Activated T-cell treated with anti-CD3 and anti-CD28 coated beads for 1 hour (primary cell): ENCODE results near the gene PDZD7.

ENCODE experiments used
- DNase-seq: peaks from one replicate; pipeline ENCODE4 v3.0.0-alpha.2; 2020; ENCODE audit warnings: low read depth

PDZD7 gene

DNA sequence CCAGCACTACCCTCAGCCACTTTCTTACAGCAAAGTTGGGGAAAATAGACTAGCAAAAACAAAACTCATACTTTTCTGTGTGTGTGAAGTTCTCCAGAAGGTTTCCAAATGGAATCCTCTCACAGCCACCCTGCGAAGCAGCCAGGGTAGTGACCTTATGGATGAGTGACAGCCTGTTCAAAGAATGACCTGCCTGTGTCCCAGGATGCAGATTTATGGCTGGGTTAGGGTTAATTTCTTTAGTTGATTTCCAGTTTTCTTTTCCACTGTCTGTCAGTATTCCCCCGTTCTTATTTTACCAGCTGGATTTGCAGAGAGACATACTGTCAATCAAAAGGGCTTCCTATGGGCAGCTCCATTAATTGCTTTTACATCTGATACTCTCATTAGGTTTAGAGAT, 64.0 kb downstream of the PDZD7 start:
- no peak for DNase-seq

DNA sequence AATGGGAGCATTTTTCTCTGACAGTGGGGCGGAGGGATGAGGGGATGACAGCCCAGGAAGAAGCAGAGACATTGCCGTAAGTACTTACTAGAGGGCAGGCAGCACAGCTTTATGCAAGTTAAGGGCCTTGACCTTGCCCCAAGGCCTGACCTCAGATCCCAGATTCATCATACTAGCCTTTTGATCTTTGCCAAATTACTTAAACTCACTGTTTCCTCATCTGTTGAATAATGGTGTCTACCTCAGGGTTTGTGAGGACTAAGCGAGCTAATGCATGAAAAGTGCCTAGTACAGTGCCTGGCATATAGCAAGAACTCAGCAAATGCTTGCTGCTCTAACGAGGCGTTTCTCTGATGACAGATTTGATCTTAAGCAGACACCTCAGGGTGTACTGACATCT, 65.1 kb downstream of the PDZD7 start:
- DNase-seq, result no peak

- no peak for DNase-seq
These were observed 67.1 kb downstream of the PDZD7 start for GRCh38 chr10:100963826-100964225.

- DNase-seq, result no peak
These were observed 68.4 kb downstream of the PDZD7 start for GRCh38 chr10:100962351-100963080.

GRCh38 chr10:100960251-100960650, 70.7 kb downstream of the PDZD7 start:
- no peak for DNase-seq
